Measurements from ENCODE around the gene TMEM125.

The TMEM125 gene

DNA sequence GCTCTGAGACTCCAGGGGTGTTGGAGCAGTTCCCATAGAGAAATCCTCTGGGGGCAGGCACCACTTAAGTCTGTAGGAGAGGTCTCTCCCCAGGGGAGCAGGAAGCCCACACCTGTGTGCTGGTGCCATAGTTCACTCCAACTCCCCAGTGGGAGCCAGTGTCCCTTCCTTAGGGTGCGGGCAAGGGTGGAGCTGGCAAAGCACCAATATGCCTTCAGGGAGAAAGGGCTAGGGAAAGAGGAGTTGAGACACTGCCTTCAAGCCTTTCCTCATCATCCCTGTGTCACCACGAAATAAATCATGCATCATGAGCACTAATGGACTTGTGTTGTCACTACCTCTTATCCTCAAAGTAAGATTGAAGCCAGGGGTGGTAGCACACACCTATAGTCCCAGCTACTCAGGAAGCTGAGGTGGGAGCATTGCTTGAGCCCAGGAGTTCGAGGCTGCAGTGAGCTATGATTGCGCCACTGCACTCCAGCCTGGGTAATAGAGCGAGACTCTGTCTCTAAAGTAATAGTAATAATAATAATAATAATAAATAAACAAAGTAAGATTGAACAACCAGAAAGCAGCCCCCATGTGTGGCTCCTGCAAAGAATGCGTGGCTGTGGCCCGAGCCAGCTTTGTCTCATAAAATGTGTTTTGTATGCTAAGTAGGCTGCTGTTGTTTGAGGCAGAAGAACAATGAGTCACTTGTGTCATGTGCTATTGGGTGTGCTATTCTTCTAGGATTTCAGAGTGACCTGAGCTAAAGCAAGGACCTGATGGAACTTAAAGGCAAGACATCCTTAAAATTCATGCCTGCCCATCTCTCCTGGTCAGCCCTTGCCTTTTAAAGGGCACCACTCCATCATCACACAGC lies 24.3 kb downstream of the TMEM125 start:
- no peak for DNase-seq (ENCODE audit: low read depth in 2 of 2)

DNA sequence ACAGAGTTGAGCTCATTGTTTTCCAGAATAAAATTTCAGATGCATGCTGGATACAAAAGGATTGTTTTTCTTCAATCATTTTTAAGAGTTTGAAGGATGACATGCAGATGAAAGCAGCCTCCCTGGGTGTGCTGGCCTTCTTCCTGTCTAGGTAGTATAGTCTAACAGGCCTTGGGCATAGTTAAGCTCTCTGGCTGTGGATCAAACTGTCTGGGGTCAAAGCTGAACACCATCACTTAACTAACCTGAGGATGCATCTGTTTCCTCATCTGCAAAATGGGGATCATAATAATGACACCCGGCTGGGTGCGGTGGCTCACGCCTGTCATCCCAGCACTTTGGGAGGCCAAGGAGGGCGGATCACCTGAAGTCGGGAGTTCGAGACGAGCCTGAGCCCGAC lies 25.0 kb downstream of the TMEM125 start:
- no peak for DNase-seq (ENCODE audit: low read depth in 2 of 2)

DNA sequence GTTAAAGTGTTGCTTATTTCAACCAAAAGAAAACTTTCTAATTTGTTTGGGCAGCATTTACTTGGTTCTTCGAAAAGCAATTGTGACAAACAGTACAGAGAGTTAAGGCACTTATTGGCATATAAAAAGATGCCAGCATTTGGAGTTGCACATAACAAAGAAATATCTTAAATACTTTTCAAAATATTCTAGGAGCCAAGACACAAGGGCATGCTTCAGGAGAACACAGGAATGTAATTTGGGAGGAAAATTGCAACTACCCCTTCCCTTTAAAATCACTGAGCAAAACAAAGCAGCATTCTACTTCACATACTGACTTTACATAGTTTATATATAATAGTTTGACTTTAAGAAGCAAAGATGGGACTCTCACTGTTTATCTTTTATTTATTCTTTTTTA lies 26.4 kb downstream of the TMEM125 start:
- DNase-seq (ENCODE audit: low read depth in 2 of 2) = no peak

- DNase-seq (ENCODE audit: low read depth in 2 of 2) = no peak
These were observed 28.3 kb downstream of the TMEM125 start for GRCh38 chr1:43298055-43298454.

- DNase-seq (ENCODE audit: low read depth in 2 of 2) = no peak
These were observed 29.3 kb downstream of the TMEM125 start for GRCh38 chr1:43299101-43299500.

DNA sequence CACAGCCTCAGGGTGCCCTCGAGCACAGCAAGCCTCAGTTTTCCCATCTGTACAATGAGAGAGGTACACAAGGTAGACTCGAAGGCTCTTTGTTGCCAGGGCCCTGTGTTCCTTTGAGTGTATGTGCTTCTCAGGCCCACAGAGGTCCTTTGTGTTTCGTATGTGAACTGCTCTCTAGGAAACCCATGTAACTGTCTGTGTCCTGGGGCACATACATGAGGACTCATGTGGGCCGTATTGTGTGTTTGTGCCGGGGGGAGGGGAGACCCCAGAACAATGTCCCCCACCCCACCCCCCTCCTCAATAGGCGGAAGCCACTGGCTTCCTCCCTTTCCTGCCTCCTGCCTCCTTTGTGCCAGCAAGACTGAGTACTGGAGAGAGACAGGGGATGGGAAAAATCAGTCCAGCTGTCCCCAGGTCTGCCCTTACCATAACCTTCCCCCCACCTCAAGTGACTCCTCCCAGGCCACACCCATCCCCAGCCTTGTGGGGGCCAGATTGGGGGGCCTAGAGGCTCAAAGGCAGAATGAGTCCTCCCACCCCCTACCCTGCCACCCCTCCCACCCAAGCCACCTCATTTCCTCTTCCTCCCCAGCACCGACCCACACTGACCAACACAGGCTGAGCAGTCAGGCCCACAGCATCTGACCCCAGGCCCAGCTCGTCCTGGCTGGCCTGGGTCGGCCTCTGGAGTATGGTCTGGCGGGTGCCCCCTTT lies 30.8 kb downstream of the TMEM125 start, which contains the start of gene TIE1:
Gene TIE1, plus strand, starts transcription at position 605 of the 717 bp plus-strand sequence. Its CDS starts 90 bp downstream, at position 695.
- DNase-seq (ENCODE audit: low read depth in 2 of 2) = no peak

- no peak for DNase-seq (ENCODE audit: low read depth in 2 of 2)
These were observed 32.4 kb downstream of the TMEM125 start for GRCh38 chr1:43302201-43302600.

GRCh38 chr1:43302721-43303470 lies 33.1 kb downstream of the TMEM125 start:
- no peak for DNase-seq (ENCODE audit: low read depth in 2 of 2)

DNA sequence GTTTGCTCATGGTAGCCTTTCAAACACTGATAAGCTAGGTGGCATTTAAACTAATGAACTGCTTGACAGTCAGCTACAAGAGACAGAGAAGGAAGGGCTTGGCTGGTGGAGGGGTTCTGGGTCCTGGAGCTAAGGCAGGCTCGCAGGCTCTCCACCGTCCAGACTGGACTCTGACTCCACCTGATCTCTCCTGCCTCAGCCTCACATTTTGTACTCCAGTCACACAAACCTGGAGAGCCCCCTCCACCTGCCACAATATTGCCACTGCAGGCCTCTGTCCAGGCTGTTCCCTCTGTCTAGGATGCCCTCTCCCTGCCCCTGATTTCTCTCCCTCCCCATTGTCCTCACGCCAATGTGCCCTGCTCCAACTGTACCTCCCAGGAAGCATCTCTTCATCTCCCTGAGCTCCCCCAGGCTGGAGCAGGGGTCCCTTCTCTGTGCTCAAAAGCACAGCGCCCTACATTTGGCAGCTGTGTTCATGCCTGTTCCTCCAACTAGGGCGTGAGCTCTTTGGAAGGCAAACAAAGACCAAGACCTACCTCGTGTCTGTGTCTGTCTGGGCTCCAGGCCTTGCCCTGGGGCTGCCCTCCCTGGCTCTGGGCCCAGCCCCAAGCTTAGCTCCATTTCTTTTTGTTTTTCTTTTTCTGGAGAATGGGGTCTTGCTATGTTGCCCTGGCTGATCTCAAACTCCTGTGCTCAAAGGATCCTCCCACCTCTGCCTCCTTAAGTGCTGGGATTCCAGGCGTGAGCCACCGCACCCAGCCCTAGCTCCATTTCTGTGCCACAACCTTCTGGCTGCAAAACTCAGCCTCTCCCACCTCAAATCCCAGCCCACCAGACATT lies 33.9 kb downstream of the TMEM125 start:
- DNase-seq (ENCODE audit: low read depth in 2 of 2) = no peak

GRCh38 chr1:43304314-43304681 lies 34.5 kb downstream of the TMEM125 start:
- DNase-seq (ENCODE audit: low read depth in 2 of 2) = no peak

GRCh38 chr1:43304771-43305300 lies 35.1 kb downstream of the TMEM125 start:
- DNase-seq (ENCODE audit: low read depth in 2 of 2) = no peak

- DNase-seq (ENCODE audit: low read depth in 2 of 2) = no peak
These were observed 35.7 kb downstream of the TMEM125 start for GRCh38 chr1:43305461-43305860.

GRCh38 chr1:43305926-43306687 lies 36.3 kb downstream of the TMEM125 start:
- no peak for DNase-seq (ENCODE audit: low read depth in 2 of 2)

GRCh38 chr1:43306688-43307457 lies 37.1 kb downstream of the TMEM125 start:
- DNase-seq (ENCODE audit: low read depth in 2 of 2) = no peak

DNA sequence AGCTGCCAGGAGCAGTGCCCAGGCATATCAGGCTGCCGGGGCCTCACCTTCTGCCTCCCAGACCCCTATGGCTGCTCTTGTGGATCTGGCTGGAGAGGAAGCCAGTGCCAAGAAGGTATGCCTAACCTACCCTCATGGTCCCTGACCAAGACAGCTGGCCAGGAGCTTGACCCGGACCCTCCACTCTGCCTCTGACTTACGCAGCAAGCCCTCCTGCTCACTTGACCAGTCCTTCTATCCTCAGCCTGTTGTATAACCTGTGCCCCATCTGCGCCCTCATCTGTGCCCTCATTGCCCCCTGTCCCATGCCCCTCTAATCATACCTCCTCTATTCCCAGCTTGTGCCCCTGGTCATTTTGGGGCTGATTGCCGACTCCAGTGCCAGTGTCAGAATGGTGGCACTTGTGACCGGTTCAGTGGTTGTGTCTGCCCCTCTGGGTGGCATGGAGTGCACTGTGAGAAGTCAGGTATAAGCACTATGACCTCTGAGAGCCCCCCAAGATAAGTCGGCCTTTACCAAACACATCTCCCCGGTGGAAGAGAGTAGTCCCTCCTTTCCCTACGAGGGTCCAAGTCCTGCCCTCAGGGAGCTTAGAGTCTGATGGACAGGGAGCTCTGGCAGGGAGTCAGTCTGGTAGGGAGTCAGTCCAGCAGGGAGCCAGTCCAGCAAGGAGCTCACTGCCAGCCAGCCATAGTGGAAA lies 37.8 kb downstream of the TMEM125 start:
- DNase-seq (ENCODE audit: low read depth in 2 of 2) = no peak

DNA sequence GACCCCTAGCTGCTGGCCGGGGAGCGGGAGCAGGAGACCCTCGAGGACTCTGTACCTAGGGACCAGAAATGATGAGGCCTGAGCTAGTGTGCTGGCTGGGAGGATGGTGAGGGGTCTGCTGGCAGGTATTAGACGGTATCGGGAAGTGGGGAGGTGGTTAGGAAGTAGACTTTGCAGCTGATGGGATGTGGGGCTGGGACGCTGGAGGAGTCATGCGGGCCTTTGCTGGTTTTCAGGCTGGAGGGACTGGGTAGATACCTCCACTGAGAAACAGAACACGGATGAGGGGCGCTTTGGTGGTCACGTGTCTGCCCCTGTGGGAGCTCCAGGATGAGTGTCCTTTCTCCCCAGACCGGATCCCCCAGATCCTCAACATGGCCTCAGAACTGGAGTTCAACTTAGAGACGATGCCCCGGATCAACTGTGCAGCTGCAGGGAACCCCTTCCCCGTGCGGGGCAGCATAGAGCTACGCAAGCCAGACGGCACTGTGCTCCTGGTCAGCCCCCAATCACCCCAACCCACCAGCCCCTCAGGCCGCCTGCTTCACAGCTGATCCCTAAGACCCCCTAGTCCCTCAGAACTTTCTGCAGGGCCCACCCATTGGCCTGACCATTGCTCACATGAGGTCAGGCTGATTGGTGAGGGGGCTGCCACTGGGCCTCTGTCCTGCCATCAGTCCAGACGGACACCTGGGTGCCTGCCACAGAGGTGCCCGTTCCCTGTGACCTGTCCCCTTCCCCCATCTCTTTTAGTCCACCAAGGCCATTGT lies 39.0 kb downstream of the TMEM125 start:
- DNase-seq (ENCODE audit: low read depth in 2 of 2) = no peak

DNA sequence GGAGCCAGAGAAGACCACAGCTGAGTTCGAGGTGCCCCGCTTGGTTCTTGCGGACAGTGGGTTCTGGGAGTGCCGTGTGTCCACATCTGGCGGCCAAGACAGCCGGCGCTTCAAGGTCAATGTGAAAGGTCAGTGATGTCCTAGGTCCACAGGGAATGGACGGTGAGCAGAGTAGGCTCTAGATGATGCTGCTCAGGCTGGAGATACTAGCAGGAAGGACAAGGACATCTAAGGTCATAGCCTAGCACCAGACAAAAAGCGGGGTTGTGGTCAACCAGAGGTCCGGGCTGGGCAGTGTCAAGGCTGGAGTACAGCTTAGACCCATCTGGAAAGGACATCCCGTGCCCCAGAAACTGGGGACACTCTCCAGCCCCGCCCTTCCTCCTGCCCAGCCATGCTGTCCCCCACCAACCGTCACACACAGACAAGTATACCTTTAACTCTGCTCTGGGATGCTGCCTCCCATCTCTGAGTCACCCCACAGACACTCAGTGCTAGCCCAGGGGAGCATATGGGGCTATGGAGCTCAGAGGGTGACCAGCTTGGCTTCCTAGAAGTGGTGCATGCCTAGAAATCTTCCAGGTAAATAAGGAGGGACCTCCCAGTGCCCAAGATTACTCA lies 39.7 kb downstream of the TMEM125 start:
- no peak for DNase-seq (ENCODE audit: low read depth in 2 of 2)

- no peak for DNase-seq (ENCODE audit: low read depth in 2 of 2)
These were observed 41.7 kb downstream of the TMEM125 start for GRCh38 chr1:43311521-43311920.

Measured in stimulated activated CD4-positive, alpha-beta T cell treated with anti-CD3 and anti-CD28 coated beads, Interleukin-15, amount 100 ng/mL, for 48 hours (primary cell).